ENCODE measurements around the gene SLC4A11. TPM values are rescaled to one million over a fixed set of nuclear protein-coding genes. Genes with fewer than 3 reads are reported as not detected.
"Not testable (repeated sequence)": the region's sequence is repeated elsewhere in the genome, so short reads cannot be mapped to it uniquely, and the experiment has no call there.

The SLC4A11 gene
- polyA plus RNA-seq, 4 donors, result 1.8 to 4.1 (median 2.8) TPM

DNA sequence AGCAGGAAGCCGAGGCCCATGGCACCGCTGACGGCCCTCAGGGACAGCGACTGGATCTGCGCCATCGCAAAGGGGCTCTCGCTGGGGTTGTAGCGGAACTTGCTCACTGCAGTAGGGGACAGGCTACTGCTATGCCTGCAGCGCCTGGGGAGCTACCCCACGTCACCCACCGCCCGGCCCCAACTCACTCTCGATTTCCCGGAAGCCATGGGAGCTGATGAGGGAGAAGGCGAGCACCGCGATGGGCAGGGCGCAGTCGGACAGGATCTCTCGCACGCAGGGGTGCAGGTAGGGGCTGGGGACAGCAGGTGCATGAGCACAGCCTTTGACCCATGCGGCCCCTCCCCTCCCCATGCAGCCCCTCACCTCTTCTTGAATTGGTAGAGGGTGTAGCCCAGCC lies 9.8 kb downstream of the SLC4A11 start:
- no peak for DNase-seq (ENCODE audit: low read depth in 4 of 4, low spot score in 2 of 4)

DNA sequence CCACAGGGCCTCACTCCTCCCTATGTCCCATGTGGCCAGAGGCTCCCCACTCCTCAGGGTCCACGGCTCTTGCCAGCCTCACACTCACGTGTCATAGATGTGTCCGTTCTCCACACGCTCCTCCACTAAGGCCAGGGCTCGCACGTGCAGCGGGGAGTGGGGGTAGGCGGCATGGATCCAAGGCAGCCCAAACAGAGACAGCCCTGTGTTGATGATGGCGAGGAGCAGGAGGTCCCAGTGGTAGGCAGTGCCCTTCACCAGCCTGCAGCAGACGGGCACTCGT lies 10.3 kb downstream of the SLC4A11 start:
- no peak for DNase-seq (ENCODE audit: low read depth in 4 of 4, low spot score in 2 of 4)

DNA sequence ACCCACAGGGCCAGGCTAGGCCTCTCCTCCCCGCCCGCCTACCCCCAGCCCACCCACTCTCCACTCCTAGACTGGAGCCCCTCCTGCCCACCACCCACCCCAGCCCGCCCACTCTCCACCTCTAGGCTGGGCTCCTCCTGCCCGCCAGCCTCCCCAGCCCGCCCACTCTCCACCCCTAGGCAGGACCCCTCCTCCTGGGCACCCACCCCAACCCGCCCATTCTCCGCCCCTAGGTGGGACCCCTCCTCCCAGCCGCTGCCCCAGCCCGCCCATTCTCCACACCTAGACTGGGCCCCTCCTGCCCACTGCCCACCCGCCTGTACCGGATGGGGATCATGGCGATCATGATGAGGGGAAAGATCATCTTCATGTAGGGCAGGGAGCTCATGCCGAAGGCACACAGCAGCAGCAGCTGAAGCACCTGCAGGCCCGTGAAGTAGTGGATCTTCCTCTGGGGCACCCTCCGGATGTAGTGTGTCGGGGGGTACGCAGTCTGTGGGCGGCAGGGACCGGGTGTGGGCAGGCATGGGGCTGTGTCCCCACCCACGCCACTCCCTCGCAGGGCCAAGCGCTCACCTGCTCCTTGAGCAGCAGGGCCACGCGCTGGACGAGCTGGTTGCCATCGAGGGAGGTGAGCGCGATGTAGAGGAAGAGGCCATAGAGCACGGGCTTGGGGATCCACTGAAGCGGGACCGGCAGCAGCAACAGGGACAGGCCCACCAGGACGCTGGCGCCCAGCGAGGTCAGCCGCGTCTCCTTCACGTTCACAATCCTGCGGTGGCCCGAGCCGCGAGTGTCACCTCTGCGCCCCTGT lies 10.8 kb downstream of the SLC4A11 start:
- DNase-seq (ENCODE audit: low read depth in 4 of 4, low spot score in 2 of 4), result no peak

DNA sequence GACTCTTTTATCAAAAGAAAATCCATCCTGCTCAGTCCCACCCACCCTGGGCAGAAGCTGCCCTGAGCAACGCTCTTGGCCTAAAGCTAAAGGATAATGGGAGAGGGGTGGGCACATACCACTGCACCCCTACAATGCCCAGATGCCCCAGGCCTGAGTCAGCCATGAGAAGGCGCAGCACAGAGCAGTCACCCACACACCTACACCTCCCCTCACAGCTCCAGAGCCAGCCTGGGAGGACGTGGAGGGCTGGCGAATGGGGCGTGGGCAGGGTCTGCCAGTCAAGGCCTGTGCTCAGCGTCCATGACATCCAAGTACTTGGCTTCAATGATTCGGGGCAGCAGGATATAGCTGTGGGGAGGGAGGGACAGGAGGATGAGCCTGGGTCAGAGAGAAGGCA lies 11.5 kb downstream of the SLC4A11 start:
- DNase-seq (ENCODE audit: low read depth in 4 of 4, low spot score in 2 of 4), result no peak

DNA sequence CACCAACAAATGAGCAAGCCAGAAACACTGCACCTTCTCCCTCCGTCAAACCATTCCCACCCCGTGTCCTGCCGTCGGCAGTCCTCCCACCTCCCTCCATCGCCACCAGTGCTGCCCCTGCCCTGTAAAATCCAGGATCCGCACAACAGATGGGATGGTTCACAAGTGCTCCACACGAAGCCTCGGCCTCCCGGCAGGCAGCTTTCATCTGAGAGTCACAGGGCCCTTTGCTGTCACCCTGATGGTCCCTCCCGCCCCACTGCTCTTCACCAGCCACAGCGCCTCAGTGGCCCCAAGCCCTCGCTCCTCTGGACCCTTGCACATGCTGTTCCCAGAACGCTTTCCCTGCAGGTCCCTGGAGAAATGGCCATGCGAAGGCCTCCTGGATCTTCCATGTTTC lies 12.1 kb downstream of the SLC4A11 start:
- no peak for DNase-seq (ENCODE audit: low read depth in 4 of 4, low spot score in 2 of 4)

DNA sequence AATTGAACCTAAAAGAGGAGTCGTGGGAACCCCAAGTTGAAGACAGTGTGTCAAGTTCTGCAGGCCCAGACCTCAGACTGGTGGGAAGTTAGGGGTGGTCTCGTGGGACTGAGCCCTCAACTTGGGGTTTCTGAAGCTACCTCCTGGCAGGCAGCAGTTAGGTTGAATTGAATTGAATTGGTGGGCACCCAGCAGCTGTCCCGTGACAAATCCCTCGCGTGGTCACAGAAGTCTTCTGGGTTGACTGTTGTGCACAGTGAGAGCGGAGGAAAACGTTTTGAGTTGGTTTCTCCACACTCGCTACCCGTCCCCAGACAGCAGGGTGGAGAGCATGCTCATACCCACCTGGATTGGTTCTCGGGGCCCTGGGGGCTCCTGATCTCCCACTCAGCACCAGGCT lies 12.9 kb downstream of the SLC4A11 start:
- DNase-seq (ENCODE audit: low read depth in 4 of 4, low spot score in 2 of 4), result no peak

DNA sequence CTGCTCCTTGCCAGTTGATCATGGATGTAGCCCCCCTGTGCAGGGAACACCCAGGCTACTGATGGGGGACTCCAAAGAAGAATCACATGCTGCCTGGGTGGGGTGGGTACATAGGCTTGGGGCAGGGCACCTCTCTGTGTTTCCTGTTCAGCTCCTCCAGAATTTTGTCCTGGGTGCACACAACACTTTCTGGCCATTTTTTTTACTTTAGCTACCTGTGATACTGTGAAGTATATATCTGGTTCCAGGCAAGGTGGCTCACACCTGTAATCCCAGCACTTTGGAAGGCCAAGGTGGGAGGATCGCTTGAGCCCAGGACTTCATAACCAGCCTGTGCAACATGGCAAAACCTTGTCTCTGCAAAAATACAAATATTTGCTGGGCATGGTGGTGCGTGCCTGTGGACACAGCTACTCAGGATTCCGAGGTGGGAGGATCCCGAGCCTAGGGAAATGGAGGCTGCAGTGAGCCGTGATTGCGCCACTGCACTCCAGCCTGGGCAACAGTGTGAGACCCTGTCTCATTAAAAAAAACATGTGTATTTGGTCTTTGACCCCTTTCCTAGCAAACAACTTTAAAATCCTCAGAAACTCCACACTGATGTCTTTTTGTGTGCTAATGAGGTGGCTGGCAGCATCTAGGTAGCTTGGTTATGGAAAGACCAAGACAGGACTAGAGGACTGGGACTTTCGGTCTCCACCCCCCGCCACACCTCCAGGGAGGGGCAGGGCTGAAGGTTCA lies 14.1 kb downstream of the SLC4A11 start:
- no peak for DNase-seq (ENCODE audit: low read depth in 4 of 4, low spot score in 2 of 4)

DNA sequence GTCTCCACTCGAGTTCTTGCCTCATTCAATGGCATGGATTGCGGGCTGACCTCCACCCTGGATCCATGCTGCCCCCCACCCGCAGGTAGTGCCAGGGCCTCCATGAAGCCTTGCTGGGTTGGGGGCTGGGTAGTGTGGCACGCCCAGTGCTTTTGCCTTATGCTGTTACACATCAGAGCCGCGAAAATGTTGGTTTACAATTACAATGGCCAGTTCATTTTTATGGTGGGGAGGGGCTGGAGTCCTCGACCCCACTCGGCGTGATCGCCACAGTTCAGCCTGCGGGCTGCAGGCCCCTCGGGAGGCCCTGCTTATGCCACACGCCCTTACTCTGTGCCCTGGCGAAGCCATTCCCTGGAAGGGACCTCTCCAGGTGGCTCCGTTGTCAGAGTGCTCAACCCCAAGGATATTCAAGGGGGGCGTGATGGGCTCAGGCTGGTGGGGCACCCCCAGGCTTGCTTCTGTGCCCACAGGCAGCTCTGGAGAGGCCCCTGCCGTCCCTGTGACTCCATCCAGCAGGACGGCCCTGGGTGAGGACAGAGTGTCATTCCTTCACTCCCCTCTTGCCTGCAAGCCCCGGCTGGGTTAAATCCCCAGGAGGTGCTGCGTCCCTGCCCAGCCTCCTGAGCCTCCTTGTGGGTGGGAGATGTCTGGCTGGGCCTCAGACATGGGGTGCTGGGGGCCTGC lies 14.9 kb downstream of the SLC4A11 start:
- DNase-seq (ENCODE audit: low read depth in 4 of 4, low spot score in 2 of 4), result no peak

DNA sequence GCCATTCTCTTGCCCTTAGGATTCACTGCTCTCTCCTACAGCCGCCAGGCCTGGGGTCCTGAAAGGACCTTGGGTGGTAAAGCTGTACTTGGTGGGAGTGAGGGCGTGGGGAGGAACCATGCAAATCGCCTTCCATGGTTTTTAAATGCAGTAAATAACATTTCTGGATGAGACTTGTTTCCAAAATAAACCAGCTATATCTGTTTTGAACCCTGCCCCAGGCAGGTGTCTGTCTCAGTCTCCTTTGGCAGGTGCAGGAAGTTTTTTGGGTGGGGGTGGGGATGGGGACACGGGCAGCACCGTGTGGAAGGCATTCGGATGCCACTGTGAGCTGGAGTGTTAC lies 15.4 kb downstream of the SLC4A11 start:
- no peak for DNase-seq (ENCODE audit: low read depth in 4 of 4, low spot score in 2 of 4)

DNA sequence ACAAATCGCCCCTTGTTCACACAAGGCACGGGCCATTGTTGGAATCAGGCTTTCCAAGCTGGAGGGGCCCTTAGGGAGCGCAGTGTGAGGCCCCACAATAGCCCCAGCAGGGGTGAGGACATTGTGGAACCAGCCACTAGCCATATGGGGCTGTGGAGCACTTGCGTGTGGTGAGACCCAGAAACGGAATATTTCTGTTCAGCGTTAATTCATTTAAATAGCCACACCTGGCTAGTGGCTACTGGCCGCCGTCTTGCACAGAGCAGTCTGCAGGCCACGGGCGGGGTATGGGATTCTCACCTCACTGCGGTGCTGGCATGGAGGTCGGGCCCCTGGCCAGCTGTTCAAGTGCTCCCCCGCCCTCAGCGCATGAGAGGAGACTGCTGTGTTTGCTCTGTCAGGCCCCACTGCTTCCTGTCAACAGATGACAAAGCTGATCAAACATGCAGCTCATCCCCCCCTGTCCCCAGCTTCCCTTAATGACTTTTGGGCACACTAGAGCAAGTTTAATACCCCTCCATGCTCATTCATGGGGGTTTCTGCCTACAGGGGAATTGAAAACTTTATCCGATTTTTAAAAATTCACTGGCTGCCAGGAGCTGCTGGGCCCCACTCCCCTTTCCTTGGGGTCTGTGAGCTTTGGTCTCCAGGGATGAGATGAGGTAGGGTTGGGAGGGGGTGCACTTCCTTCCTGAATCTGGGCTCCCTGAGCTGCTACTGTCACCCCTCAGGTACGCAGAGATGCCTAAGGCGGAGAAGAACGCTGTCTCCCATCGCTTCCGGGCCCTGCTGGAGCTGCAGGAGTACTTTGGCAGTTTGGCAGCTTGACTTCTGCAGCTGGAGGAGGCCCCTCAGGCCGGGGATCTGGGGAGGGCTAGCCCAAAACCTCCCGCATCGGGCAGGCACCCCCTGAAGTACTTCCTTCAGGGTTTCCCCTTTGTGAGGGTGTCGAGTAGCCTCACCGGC lies 16.1 kb downstream of the SLC4A11 start:
- DNase-seq (ENCODE audit: low read depth in 4 of 4, low spot score in 2 of 4), result peak in 1 of 4 donors; percentile 68

DNA sequence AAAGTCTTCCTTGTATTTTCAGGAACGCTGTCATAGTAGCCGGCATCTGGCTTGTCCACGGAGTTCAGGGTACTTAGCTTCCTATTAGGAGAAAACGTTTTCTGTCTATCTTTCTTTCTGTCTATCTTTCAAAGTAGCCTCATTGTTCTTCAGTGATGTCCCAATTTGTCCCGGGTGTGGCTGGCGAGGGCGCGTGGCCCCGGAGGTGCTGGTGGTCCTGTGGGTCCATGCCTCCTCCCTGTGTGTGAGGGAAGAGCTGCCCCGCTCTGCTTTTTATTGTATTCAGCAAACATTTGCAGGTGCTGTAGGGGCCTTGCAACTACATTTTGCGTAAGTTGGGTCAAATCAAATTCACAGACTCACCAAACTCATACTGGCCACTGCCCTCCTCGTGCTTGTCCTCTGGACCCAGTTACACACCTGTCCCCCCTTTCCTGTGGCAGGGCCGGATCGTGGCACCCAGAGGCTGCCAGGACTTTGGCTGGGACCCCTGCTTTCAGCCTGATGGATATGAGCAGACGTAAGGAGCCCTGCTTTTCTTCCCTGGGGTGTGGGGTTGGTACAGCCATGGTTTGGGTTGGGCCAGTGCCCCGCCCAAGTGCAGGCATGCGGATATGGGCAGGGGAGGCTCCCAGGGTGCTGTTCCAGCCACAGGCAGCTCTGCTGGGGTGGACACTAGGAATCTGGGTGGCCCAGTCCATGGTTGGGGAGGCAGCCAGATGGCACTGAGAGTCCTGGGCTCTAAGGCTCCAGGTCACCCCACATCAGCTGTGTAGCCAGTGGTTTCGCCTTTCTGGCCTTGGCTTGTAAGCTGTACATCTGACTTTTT lies 17.4 kb downstream of the SLC4A11 start:
- DNase-seq (ENCODE audit: low read depth in 4 of 4, low spot score in 2 of 4), result no peak

DNA sequence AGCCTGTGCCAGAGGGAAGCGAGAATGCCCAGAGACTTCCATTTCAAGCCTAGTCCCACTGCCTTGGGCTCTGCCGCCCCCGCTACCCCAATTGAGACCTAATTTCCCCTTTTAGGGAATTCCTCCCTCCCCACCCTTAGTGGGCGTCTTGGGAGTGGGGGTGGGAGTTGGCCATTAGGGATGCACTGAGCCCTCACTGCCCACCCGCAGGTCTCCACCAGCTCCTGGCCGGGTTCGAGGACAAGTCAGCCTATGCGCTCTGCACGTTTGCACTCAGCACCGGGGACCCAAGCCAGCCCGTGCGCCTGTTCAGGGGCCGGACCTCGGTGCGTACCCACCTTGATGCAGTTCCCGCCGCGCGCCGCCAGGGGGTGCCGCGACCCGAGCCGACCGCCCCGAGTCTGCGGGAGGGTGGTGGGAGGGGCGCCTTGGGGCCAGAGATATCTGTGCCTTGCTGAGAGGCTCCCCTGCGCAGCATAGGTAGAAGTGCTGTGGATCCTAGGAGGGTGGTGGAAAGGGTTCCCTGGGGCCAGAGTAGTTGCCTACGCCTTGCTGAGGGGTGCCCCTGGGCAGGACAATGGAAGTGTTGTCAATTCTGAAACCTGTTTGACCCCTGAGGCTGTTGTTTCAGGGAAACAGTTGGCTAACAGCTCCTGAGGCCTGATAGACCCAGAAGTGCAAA lies 20.5 kb downstream of the SLC4A11 start:
- DNase-seq (ENCODE audit: low read depth in 4 of 4, low spot score in 2 of 4), result no peak

DNA sequence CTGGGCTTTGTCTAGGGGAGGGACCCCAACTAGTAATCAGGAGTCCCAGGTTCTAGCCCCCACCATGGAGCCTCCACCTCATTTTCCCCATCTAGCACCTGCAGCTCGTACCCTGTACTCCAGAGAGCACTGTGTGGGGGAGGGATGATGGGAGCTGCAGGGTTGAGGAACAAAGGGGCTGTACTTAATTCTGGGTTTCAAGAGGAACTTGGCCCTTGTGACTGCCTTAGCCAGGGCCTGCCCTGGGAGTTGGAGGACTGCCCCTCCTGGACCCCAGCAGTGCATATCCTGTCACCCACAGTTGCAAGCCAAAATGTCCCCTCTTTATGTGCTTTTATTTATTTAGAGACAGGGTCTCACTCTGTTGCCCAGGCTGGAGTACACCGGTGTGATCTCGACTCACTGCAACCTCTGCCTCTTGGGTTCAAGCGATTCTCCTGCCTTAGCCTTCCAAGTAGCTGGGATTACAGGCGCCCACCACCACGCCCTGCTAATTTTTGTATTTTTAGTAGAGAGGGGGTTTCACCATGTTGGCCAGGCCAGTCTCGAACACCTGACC lies 23.6 kb downstream of the SLC4A11 start:
- not testable (repeated sequence) for DNase-seq (ENCODE audit: low read depth in 4 of 4, low spot score in 2 of 4)

DNA sequence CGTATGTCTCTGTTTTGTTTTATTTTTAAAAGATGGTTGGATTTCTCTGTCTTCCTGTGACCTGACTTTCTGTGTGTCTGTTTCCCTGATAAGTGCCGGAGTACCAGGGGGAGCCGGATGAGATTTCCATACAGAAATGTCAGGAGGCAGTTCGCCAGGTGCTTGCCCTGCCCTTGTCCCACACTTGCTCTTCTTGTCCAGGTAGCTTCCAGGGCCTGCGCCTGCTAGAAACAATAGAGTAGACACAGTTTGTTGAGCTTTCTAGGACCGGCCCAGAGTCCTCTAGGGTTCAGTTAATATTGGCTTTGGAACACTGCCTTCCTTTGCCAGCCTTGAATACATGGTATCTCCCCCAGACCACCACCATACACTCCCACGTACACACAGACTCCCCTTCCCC lies 25.8 kb downstream of the SLC4A11 start:
- no peak for DNase-seq (ENCODE audit: low read depth in 4 of 4, low spot score in 2 of 4)

DNA sequence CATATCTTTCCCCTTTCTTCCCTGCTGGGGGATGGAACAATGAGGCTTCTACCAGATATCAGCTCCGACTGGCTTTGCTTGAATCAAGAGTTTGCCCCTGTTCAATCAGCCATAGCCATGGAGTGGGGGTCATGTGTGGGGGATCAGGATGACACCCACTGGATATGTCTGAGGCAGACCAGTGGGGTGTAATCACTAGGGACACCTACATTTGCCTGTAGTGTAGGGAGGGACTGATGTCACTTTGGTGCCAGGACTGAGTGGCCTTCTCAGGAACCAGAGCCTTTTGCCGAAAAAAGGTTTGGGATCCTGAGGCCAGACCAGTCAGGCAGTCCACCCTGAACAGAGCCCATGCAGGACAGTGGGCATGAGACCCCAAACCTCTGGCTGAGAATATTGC lies 28.6 kb downstream of the SLC4A11 start:
- no peak for DNase-seq (ENCODE audit: low read depth in 4 of 4, low spot score in 2 of 4)

DNA sequence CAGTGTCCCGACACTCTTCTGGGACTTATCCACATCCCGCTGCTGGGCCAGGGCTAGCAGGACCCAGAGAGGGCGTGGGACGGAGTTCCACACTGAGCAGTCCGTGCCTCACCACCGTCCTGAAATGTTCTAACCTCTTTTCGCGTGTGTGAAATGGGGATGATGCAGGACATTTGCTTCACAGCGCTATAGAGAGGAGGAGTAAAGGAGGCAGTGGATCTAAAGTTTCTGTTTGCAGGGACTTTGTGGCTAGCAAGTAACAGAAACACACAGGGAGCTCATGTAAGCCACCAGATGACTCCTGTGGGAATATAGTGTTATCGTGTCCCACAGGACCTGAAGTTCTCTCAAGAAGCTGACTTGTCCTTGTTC lies 29.1 kb downstream of the SLC4A11 start:
- DNase-seq (ENCODE audit: low read depth in 4 of 4, low spot score in 2 of 4), result no peak

DNA sequence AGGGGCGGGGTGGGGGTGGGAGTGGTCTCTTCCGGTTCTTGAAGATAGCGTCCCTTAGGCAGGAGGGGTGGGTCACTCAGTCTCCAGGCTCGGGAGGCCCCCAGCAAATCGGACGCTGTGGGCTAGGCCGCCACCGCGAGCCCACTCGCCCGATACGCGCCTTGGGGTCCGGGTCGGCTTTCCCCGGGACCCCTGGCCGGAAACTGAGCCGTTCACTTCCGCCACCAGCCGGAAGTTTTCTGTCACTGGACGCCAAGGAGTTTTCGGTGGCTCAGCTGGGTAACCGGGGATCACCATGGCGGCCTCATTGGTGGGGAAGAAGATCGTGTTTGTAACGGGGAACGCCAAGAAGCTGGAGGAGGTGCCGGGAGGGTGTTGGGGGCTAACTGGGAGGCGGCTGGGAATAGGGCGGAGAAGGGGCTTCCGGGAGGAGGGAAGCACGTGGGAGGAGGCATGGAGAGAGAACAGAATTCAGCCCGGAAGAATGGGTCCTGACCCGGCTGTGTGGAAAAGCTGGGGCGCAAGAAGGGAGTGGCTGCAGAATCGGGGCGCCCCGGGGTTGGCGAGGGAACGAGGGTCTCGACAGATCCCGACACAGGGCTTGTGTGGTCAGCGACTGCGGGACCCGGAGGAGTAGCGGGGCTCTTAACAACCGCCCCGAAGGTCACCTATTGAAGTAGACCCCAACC lies 29.6 kb downstream of the SLC4A11 start, which contains the start of gene ITPA:
Gene ITPA, plus strand, starts transcription at position 242 of the 689 bp plus-strand sequence. Its CDS starts 54 bp downstream, at position 296.
- no peak for DNase-seq (ENCODE audit: low read depth in 4 of 4, low spot score in 2 of 4)

DNA sequence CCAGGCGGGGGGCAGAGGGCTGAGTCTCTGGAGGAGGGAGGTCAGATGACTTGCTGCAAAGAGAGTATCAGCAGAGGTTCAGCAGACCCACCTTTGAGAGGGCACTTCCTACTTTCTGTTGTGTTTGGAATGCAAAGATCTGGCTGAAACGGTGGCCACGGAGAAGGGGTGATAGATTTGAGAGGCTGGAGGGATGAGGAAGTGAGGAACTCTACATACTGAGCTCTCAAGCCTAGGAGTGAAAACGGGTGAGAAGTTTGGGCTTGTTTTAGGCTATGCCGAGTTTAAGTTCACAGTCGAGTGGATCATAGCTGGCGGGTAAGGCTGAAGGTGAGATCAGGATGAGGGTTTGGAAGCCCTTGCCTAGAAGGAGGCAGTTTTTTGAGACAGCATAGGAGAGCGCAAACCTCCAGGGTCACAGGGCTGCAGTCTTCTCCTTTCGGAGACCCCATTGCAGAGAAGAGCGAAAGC lies 30.2 kb downstream of the SLC4A11 start:
- DNase-seq (ENCODE audit: low read depth in 4 of 4, low spot score in 2 of 4), result no peak
